ENCODE data around the gene ZC3H7B.

- TF ChIP-seq CTCF (conservative IDR thresholded peaks at IDR 0.05; ENCODE audit: low read depth in 2 of 2), result no peak
- TF ChIP-seq REST (IDR thresholded peaks at IDR 0.05; ENCODE audit: unreplicated experiment), result no peak
- no peak for TF ChIP-seq POLR2AphosphoS5 (IDR thresholded peaks at IDR 0.05; ENCODE audit: low read depth)
- no peak for TF ChIP-seq EZH2phosphoT487 (IDR thresholded peaks at IDR 0.05; ENCODE audit: unreplicated experiment)
- no peak for TF ChIP-seq ETS1 (IDR thresholded peaks at IDR 0.05)
- no peak for TF ChIP-seq EZH2 (IDR thresholded peaks at IDR 0.05; ENCODE audit: low read depth, unreplicated experiment)
- no peak for TF ChIP-seq CREB1 (CRISPR knock-in tag; IDR thresholded peaks at IDR 0.05; ENCODE audit: low read depth)
- no peak for TF ChIP-seq ZNF114 (CRISPR knock-in tag; IDR thresholded peaks at IDR 0.05)
- no peak for TF ChIP-seq ZNF331 (CRISPR knock-in tag; IDR thresholded peaks at IDR 0.05; ENCODE audit: low read depth)
- TF ChIP-seq ZNF462 (CRISPR knock-in tag; IDR thresholded peaks at IDR 0.05), result no peak
- TF ChIP-seq STAT1 (IDR thresholded peaks at IDR 0.05; ENCODE audit: unreplicated experiment), result no peak
- no peak for TF ChIP-seq JUNB (IDR thresholded peaks at IDR 0.05; ENCODE audit: unreplicated experiment)
- TF ChIP-seq NANOG (IDR thresholded peaks at IDR 0.05; ENCODE audit: borderline replicate concordance), result no peak
These were observed 64.1 kb downstream of the ZC3H7B start for GRCh38 chr22:41365425-41365824.
